Stimulated activated CD8-positive, alpha-beta memory T cell treated with anti-CD3 and anti-CD28 coated beads, Interleukin-4, amount 100 ng/mL, for 48 hours (primary cell): ENCODE measurements around the gene CNTNAP1.

Source experiments
- DNase-seq: peaks from one replicate; pipeline ENCODE4 v3.0.0-alpha.2; 2020

Gene CNTNAP1

GRCh38 chr17:42670789-42671657, 11.3 kb upstream of the CNTNAP1 start:
- DNase-seq: no peak

GRCh38 chr17:42672038-42672437, 10.3 kb upstream of the CNTNAP1 start:
- DNase-seq: no peak

- no peak for DNase-seq
Observed at GRCh38 chr17:42673266-42673884, 9.0 kb upstream of the CNTNAP1 start.

GRCh38 chr17:42673885-42674754, 8.2 kb upstream of the CNTNAP1 start:
- DNase-seq: peak; percentile 58

- no peak for DNase-seq
Observed at GRCh38 chr17:42674755-42675347, 7.5 kb upstream of the CNTNAP1 start.

GRCh38 chr17:42675348-42675964, 6.9 kb upstream of the CNTNAP1 start:
- DNase-seq: no peak

- DNase-seq: no peak
Observed at GRCh38 chr17:42675965-42676423, 6.3 kb upstream of the CNTNAP1 start.

- DNase-seq: peak; percentile 43
Observed at GRCh38 chr17:42676424-42677011, 5.8 kb upstream of the CNTNAP1 start, which contains the start of gene PLEKHH3. TSS of gene PLEKHH3 (minus strand) at chr17:42676994. CDS start at chr17:42676563, 431 bp downstream.

- DNase-seq: peak; percentile 99
Observed at GRCh38 chr17:42677012-42677857, 5.1 kb upstream of the CNTNAP1 start.

GRCh38 chr17:42677921-42678781, 4.2 kb upstream of the CNTNAP1 start:
- DNase-seq: peak; percentile 87

GRCh38 chr17:42678951-42679491, 3.3 kb upstream of the CNTNAP1 start:
- peak; percentile 59 for DNase-seq

GRCh38 chr17:42679492-42680330, 2.6 kb upstream of the CNTNAP1 start:
- peak; percentile 80 for DNase-seq

GRCh38 chr17:42680331-42680808, 2.0 kb upstream of the CNTNAP1 start:
- no peak for DNase-seq

- peak; percentile 49 for DNase-seq
Observed at GRCh38 chr17:42682722-42683403, 532 bp downstream of the CNTNAP1 start.

GRCh38 chr17:42683407-42684034, 1.2 kb downstream of the CNTNAP1 start:
- peak; percentile 36 for DNase-seq

- no peak for DNase-seq
Observed at GRCh38 chr17:42684929-42685556, 2.7 kb downstream of the CNTNAP1 start.

GRCh38 chr17:42685831-42686230, 3.5 kb downstream of the CNTNAP1 start:
- DNase-seq: no peak
